Anterior cingulate cortex (tissue), 58 donors: ENCODE results near the gene DIAPH2.

ENCODE experiments used
- DNase-seq, 58 donors: peaks; one replicate each; lab custom pipeline; 2025; lab: John Stamatoyannopoulos, UW

DIAPH2 gene

GRCh38 chrX:97334850-97335249, 650.2 kb downstream of the DIAPH2 start:
- no peak for DNase-seq

GRCh38 chrX:97344724-97345123, 660.1 kb downstream of the DIAPH2 start:
- DNase-seq, result no peak

GRCh38 chrX:97358941-97359340, 674.3 kb downstream of the DIAPH2 start:
- DNase-seq, result no peak

- no peak for DNase-seq
Observed at GRCh38 chrX:97363843-97364242, 679.2 kb downstream of the DIAPH2 start.

- no peak for DNase-seq
Observed at GRCh38 chrX:97366237-97366636, 681.6 kb downstream of the DIAPH2 start.

GRCh38 chrX:97367125-97367524, 682.5 kb downstream of the DIAPH2 start:
- DNase-seq, result no peak

GRCh38 chrX:97369947-97370346, 685.3 kb downstream of the DIAPH2 start:
- no peak for DNase-seq

- no peak for DNase-seq
Observed at GRCh38 chrX:97372001-97372766, 687.5 kb downstream of the DIAPH2 start.

- no peak for DNase-seq
Observed at GRCh38 chrX:97374266-97374665, 689.6 kb downstream of the DIAPH2 start.

GRCh38 chrX:97380200-97380599, 695.6 kb downstream of the DIAPH2 start:
- DNase-seq, result no peak

GRCh38 chrX:97384685-97385084, 700.0 kb downstream of the DIAPH2 start:
- no peak for DNase-seq

GRCh38 chrX:97387004-97387403, 702.4 kb downstream of the DIAPH2 start:
- DNase-seq, result no peak

- DNase-seq, result no peak
Observed at GRCh38 chrX:97389761-97390192, 705.1 kb downstream of the DIAPH2 start.

- no peak for DNase-seq
Observed at GRCh38 chrX:97397371-97397770, 712.7 kb downstream of the DIAPH2 start.

- DNase-seq, result no peak
Observed at GRCh38 chrX:97398030-97398551, 713.4 kb downstream of the DIAPH2 start.

GRCh38 chrX:97399400-97399799, 714.8 kb downstream of the DIAPH2 start:
- no peak for DNase-seq

- DNase-seq, result no peak
Observed at GRCh38 chrX:97400492-97400891, 715.9 kb downstream of the DIAPH2 start.

GRCh38 chrX:97401154-97401553, 716.5 kb downstream of the DIAPH2 start:
- no peak for DNase-seq

GRCh38 chrX:97401586-97402136, 717.0 kb downstream of the DIAPH2 start:
- DNase-seq, result no peak

GRCh38 chrX:97402333-97402732, 717.7 kb downstream of the DIAPH2 start:
- no peak for DNase-seq

GRCh38 chrX:97402903-97403302, 718.3 kb downstream of the DIAPH2 start:
- DNase-seq, result no peak

GRCh38 chrX:97405031-97405660, 720.5 kb downstream of the DIAPH2 start:
- no peak for DNase-seq
